Activated CD8-positive, alpha-beta T cell treated with anti-CD3 and anti-CD28 coated beads, Interleukin-2, amount 10 ng/mL, durations not matched to agents 7 days and 5 days (primary cell): ENCODE data around the gene AQP2. TPM values are rescaled to one million over a fixed set of nuclear protein-coding genes. Genes with fewer than 3 reads are reported as not detected.

Experiments
- ATAC-seq: fragments of 150-1000 bp; cut with Tn5 transposase; one replicate; pipeline ENCODE4 v1.10.0; 2021; ENCODE audit warnings: moderate library complexity
- CTCF ChIA-PET: fragments of 350-600 bp; sonication (Branson Sonifier 250); formaldehyde crosslinking; loops from one replicate; lab custom pipeline; 2021; ENCODE audit warnings: antibody characterized with exemption; lab: Charles Lee
- POLR2A ChIA-PET: fragments of 350-600 bp; sonication (Branson Sonifier 250); formaldehyde crosslinking; loops from one replicate; lab custom pipeline; 2021; ENCODE audit warnings: antibody characterized with exemption; lab: Charles Lee
- DNase-seq: peaks from one replicate; pipeline ENCODE4 v3.0.0-alpha.2; 2020
- H3K27ac Mint-ChIP-seq: one replicate; pipeline ENCODE4 v1.8.0; 2021; ENCODE audit warnings: mild to moderate bottlenecking, mixed read lengths
- H3K27me3 Mint-ChIP-seq: one replicate; pipeline ENCODE4 v1.8.0; 2021; ENCODE audit warnings: low read depth, mixed read lengths
- H3K36me3 Mint-ChIP-seq: one replicate; pipeline ENCODE4 v1.8.0; 2021; ENCODE audit warnings: low read depth, mixed read lengths
- H3K4me1 Mint-ChIP-seq: one replicate; pipeline ENCODE4 v1.8.0; 2021; ENCODE audit warnings: low read depth, mixed read lengths
- H3K4me3 Mint-ChIP-seq: one replicate; pipeline ENCODE4 v1.8.0; 2021; ENCODE audit warnings: mild to moderate bottlenecking, mixed read lengths
- H3K9me3 Mint-ChIP-seq: one replicate; pipeline ENCODE4 v1.8.0; 2022; ENCODE audit warnings: mixed read lengths; ENCODE audit not compliant: insufficient read depth
- total RNA-seq, 2 experiments: library from RNA; stranded (reverse); gene quantifications; one replicate each; pipeline ENCODE4 v1.2.3, GENCODE V29; 2021

Gene AQP2
- total RNA-seq, 2 experiments from 2014 or later = not detected

- Mint-ChIP-seq H3K36me3 (no peaks in the 10 kb centered on the region), H3K9me3 (no peaks in the 10 kb centered on the region), H3K27ac (no peak overlapping the region), H3K4me3 (no peak overlapping the region), H3K27me3 (no peaks in the 10 kb centered on the region), H3K4me1 (no peaks in the 10 kb centered on the region)
- POLR2A ChIA-PET = no interaction called here
- CTCF ChIA-PET = interaction anchor here (0.9 to 1.4 kb wide), 2 partner anchors 8 to 64 kb away, joined by 4 to 5 read pairs; no protein-coding TSS in a partner anchor
- DNase-seq = no peak
- no peak for ATAC-seq
These were observed 24.8 kb downstream of the AQP2 start for GRCh38 chr12:49975318-49975761.

- H3K4me3 Mint-ChIP-seq = no peak overlapping the region
- ATAC-seq (no peak), DNase-seq (no peak)
- no peaks in the 10 kb centered on the region for H3K9me3 Mint-ChIP-seq
- H3K4me1 Mint-ChIP-seq = no peaks in the 10 kb centered on the region
- CTCF ChIA-PET = interaction anchor here (1.4 to 8.3 kb wide), 2 partner anchors 9 to 63 kb away, joined by 5 to 117 read pairs; no protein-coding TSS in a partner anchor
- no peaks in the 10 kb centered on the region for H3K27me3 Mint-ChIP-seq
- POLR2A ChIA-PET = no interaction called here
- H3K27ac Mint-ChIP-seq = no peak overlapping the region
- H3K36me3 Mint-ChIP-seq = no peaks in the 10 kb centered on the region
These were observed 26.0 kb downstream of the AQP2 start for GRCh38 chr12:49976557-49976956.

DNA sequence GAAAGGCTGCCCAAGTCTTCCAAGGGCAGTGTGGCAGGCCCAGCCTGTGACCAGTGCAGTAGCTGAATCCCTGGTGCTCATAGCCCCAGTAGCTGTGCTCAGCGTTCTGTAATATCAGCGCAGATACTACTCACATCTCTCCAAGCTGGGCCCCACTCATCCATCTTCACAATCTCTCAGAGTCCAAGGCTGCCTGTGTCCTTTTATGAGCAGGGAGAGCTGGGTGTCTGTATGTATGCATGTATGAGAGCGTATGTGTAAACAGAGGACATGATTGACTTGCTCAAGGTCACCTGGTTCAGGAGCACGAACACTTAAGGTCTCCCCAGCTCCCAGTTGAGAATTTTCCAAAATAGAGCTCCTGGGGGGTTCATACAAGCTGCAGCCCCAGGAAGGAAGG, 27.6 kb downstream of the AQP2 start:
- ATAC-seq = no peak
- H3K27ac Mint-ChIP-seq = no peak overlapping the region
- H3K4me1 Mint-ChIP-seq = no peaks in the 10 kb centered on the region
- H3K4me3 Mint-ChIP-seq = no peak overlapping the region
- H3K27me3 Mint-ChIP-seq = no peaks in the 10 kb centered on the region
- no peaks in the 10 kb centered on the region for H3K36me3 Mint-ChIP-seq
- no peak for DNase-seq
- ChIA-PET POLR2A (no interaction called here), CTCF (interaction anchor here (0.8 to 8.3 kb wide), 5 partner anchors 10 to 134 kb away, joined by 3 to 117 read pairs (median 3); partner anchors contain the start of gene COX14)
- H3K9me3 Mint-ChIP-seq = no peaks in the 10 kb centered on the region

DNA sequence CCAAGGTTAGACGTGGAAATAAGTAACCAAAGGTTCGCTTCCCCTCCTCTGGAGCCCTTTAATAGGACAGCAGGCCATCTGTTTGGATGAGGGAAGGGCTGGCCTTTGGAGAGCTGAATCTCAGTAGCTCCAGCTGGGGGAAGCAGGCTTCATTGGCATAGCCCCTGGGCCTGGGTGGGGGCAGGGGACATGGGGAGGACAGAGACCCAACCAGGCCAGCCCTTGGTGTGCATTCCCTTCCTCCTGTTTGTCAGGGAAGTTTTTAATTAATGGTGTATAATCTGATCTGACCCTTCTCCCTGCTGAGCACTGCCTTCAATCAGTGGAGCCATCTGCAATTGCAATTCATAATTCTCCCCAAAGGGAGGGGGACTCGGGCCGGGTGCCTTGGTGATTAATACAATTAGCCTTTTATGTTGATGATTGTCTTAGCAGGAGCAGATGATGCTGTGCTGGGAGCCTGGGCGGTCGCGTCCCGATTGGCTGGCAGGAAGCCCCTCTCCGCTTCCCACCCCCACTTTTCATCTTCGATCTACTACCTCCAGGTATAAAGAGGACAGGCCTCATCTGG, 28.6 kb downstream of the AQP2 start:
- POLR2A ChIA-PET = no interaction called here
- no peak for DNase-seq
- no peak for ATAC-seq
- Mint-ChIP-seq H3K27me3 (no peaks in the 10 kb centered on the region), H3K27ac (no peak overlapping the region), H3K4me1 (no peaks in the 10 kb centered on the region), H3K4me3 (no peak overlapping the region), H3K36me3 (no peaks in the 10 kb centered on the region), H3K9me3 (no peaks in the 10 kb centered on the region)
- CTCF ChIA-PET = interaction anchor here (0.8 to 8.3 kb wide), 5 partner anchors 11 to 133 kb away, joined by 3 to 117 read pairs (median 4); partner anchors contain the start of gene COX14

- Mint-ChIP-seq H3K4me3 (no peak overlapping the region), H3K4me1 (no peaks in the 10 kb centered on the region), H3K27ac (no peak overlapping the region), H3K9me3 (no peaks in the 10 kb centered on the region), H3K36me3 (no peaks in the 10 kb centered on the region), H3K27me3 (no peaks in the 10 kb centered on the region)
- no peak for DNase-seq
- POLR2A ChIA-PET = no interaction called here
- CTCF ChIA-PET = interaction anchor here (0.7 to 8.3 kb wide), 5 partner anchors 12 to 113 kb away, joined by 3 to 117 read pairs (median 4); no protein-coding TSS in a partner anchor
- no peak for ATAC-seq
These were observed 29.3 kb downstream of the AQP2 start for GRCh38 chr12:49979791-49980190.

- Mint-ChIP-seq H3K9me3 (no peaks in the 10 kb centered on the region), H3K36me3 (peaks cover 9% of the 10 kb centered on the region), H3K27me3 (no peaks in the 10 kb centered on the region), H3K4me1 (no peaks in the 10 kb centered on the region), H3K27ac (no peak overlapping the region), H3K4me3 (no peak overlapping the region)
- DNase-seq = no peak
- ChIA-PET CTCF (interaction anchor here (0.7 to 8.3 kb wide), 4 partner anchors 13 to 107 kb away, joined by 3 to 117 read pairs (median 4); no protein-coding TSS in a partner anchor), POLR2A (no interaction called here)
- ATAC-seq = no peak
These were observed 30.2 kb downstream of the AQP2 start for GRCh38 chr12:49980501-49981349.

DNA sequence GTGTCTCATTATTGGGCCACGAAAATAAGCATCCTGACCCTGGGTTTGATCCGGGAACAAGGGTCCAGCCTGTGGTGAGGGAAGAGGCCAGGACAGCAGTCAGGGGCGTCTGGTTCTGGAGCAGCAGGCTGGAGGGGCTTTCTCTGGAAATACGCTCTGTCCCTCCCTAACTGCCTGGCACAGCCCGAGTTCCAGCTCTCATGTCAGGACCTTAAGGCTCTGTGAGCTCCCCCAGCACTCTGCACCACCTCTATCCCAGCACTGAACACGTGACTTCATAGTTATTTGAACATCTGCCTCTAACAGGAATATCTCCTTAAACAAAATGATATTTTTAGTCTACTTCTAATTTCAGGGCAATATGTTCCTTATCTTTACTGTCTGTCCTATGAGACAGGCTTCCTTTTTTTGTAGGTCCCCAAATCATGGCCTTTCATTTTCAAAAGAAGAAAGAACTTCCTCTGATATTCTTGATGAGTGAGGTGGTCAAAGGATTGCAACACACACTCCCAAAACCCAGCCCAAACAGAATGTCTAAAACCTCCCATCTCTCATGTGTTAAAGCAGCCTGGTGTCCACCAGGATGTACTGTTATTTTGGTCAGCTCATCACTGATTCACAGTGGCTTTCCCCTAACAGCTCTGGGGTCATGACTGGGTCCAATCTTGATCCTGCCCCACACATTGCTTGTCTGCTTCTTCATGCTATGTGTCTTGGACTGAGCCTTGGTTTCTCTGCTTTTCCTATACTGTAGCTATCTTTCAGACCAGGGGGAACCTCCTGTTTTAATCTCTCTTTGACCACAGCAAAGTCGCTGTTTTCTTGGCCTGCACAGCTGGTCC, 31.9 kb downstream of the AQP2 start:
- ChIA-PET POLR2A (no interaction called here), CTCF (interaction anchor here (1.4 to 8.3 kb wide), 2 partner anchors 15 to 37 kb away, joined by 3 to 117 read pairs; no protein-coding TSS in a partner anchor)
- H3K9me3 Mint-ChIP-seq = no peaks in the 10 kb centered on the region
- no peak overlapping the region for H3K4me3 Mint-ChIP-seq
- no peaks in the 10 kb centered on the region for H3K4me1 Mint-ChIP-seq
- H3K27ac Mint-ChIP-seq = no peak overlapping the region
- no peak for ATAC-seq
- no peaks in the 10 kb centered on the region for H3K27me3 Mint-ChIP-seq
- no peak for DNase-seq
- peaks cover 20% of the 10 kb centered on the region for H3K36me3 Mint-ChIP-seq

GRCh38 chr12:49983892-49984291, 33.4 kb downstream of the AQP2 start:
- H3K4me3 Mint-ChIP-seq = no peak overlapping the region
- CTCF ChIA-PET = interaction anchor here (0.5 to 8.3 kb wide), 4 partner anchors 16 to 212 kb away, joined by 3 to 117 read pairs (median 3); no protein-coding TSS in a partner anchor
- ATAC-seq (no peak), DNase-seq (no peak)
- peaks cover 30% of the 10 kb centered on the region for H3K36me3 Mint-ChIP-seq
- H3K9me3 Mint-ChIP-seq = no peaks in the 10 kb centered on the region
- H3K27ac Mint-ChIP-seq = no peak overlapping the region
- H3K4me1 Mint-ChIP-seq = no peaks in the 10 kb centered on the region
- POLR2A ChIA-PET = no interaction called here
- no peaks in the 10 kb centered on the region for H3K27me3 Mint-ChIP-seq

GRCh38 chr12:49984476-49985359, 34.2 kb downstream of the AQP2 start:
- ChIA-PET CTCF (interaction anchor here (1.0 to 8.3 kb wide), 5 partner anchors 17 to 90 kb away, joined by 3 to 117 read pairs (median 12); no protein-coding TSS in a partner anchor), POLR2A (no interaction called here)
- H3K36me3 Mint-ChIP-seq = peaks cover 36% of the 10 kb centered on the region
- no peak overlapping the region for H3K27ac Mint-ChIP-seq
- DNase-seq (no peak), ATAC-seq (no peak)
- no peaks in the 10 kb centered on the region for H3K27me3 Mint-ChIP-seq
- no peaks in the 10 kb centered on the region for H3K4me1 Mint-ChIP-seq
- H3K4me3 Mint-ChIP-seq = no peak overlapping the region
- no peaks in the 10 kb centered on the region for H3K9me3 Mint-ChIP-seq

DNA sequence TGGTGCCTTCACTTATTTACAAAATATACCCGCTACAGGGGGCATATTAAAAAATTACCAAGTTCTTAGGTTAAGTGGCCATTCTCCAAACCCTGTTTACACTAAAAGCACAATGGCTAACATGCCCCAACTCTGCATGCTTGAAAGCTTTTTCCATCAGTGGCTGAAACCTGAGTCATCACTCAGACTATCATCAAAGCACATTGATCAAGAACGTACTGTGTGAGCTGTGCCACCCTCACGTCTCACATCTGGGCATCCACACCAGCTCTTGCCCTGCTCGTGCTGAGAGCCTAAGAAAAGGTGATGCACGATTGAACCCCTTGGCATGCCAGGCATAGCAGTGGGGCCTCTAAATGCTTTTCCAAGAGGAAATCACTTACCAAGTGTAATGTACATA, 35.4 kb downstream of the AQP2 start:
- Mint-ChIP-seq H3K4me3 (no peak overlapping the region), H3K27ac (no peak overlapping the region), H3K36me3 (peaks cover 45% of the 10 kb centered on the region), H3K9me3 (no peaks in the 10 kb centered on the region), H3K27me3 (no peaks in the 10 kb centered on the region), H3K4me1 (no peaks in the 10 kb centered on the region)
- no peak for ATAC-seq
- ChIA-PET CTCF (interaction anchor here (1.8 to 3.3 kb wide), 3 partner anchors 19 to 53 kb away, joined by 10 to 17 read pairs (median 12); no protein-coding TSS in a partner anchor), POLR2A (no interaction called here)
- DNase-seq = no peak
